Measurements from ENCODE around the gene ADSL.

ADSL gene

GRCh38 chr22:40420341-40421081, 74.2 kb downstream of the ADSL start:
- DNase-seq = no peak

GRCh38 chr22:40421082-40421350, 74.7 kb downstream of the ADSL start:
- no peak for DNase-seq

- no peak for DNase-seq
These were observed 75.6 kb downstream of the ADSL start for GRCh38 chr22:40421941-40422340.

GRCh38 chr22:40422558-40423309, 76.4 kb downstream of the ADSL start:
- DNase-seq = no peak

- no peak for DNase-seq
These were observed 77.0 kb downstream of the ADSL start for GRCh38 chr22:40423310-40423688.

- no peak for DNase-seq
These were observed 77.8 kb downstream of the ADSL start for GRCh38 chr22:40423882-40424640.

- DNase-seq = no peak
These were observed 78.8 kb downstream of the ADSL start for GRCh38 chr22:40425082-40425481.

GRCh38 chr22:40426594-40427333, 80.5 kb downstream of the ADSL start:
- DNase-seq = peak; percentile 38

GRCh38 chr22:40428796-40429195, 82.5 kb downstream of the ADSL start:
- DNase-seq = peak; percentile 51

- peak; percentile 41 for DNase-seq
These were observed 83.2 kb downstream of the ADSL start for GRCh38 chr22:40429481-40429880.

- peak; percentile 28 for DNase-seq
These were observed 84.7 kb downstream of the ADSL start for GRCh38 chr22:40430991-40431390.

GRCh38 chr22:40432157-40432556, 85.9 kb downstream of the ADSL start:
- no peak for DNase-seq

- peak; percentile 36 for DNase-seq
These were observed 86.3 kb downstream of the ADSL start for GRCh38 chr22:40432625-40433024.

GRCh38 chr22:40433416-40434090, 87.3 kb downstream of the ADSL start:
- DNase-seq = no peak

GRCh38 chr22:40434106-40434505, 87.8 kb downstream of the ADSL start:
- DNase-seq = peak; percentile 21

GRCh38 chr22:40434745-40435144, 88.4 kb downstream of the ADSL start:
- peak; percentile 12 for DNase-seq

GRCh38 chr22:40436505-40437431, 90.5 kb downstream of the ADSL start:
- DNase-seq = peak; percentile 64
